Measurements from ENCODE around the gene OPN4.

The OPN4 gene

GRCh38 chr10:86647773-86648703 is 6.3 kb upstream of the OPN4 start:
- FAIRE-seq (no peak), DNase-seq (ENCODE audit: low spot score) (no peak)

- FAIRE-seq (no peak), DNase-seq (ENCODE audit: low spot score) (no peak)
These were observed 5.5 kb upstream of the OPN4 start for GRCh38 chr10:86648704-86649427.

- no peak for DNase-seq (ENCODE audit: low spot score)
- no peak for FAIRE-seq
These were observed 4.7 kb upstream of the OPN4 start for GRCh38 chr10:86649471-86650150.

GRCh38 chr10:86650151-86650550 is 4.2 kb upstream of the OPN4 start:
- DNase-seq (ENCODE audit: low spot score) = no peak
- FAIRE-seq = no peak

GRCh38 chr10:86651021-86651471 is 3.3 kb upstream of the OPN4 start:
- DNase-seq (ENCODE audit: low spot score) = no peak
- no peak for FAIRE-seq

GRCh38 chr10:86651631-86652331 is 2.6 kb upstream of the OPN4 start:
- FAIRE-seq (no peak), DNase-seq (ENCODE audit: low spot score) (no peak)

- FAIRE-seq (no peak), DNase-seq (ENCODE audit: low spot score) (no peak)
These were observed 1.8 kb upstream of the OPN4 start for GRCh38 chr10:86652361-86653202.

- no peak for FAIRE-seq
- DNase-seq (ENCODE audit: low spot score) = no peak
These were observed 968 bp upstream of the OPN4 start for GRCh38 chr10:86653379-86653778.

GRCh38 chr10:86653987-86654386 is 360 bp upstream of the OPN4 start:
- FAIRE-seq (no peak), DNase-seq (ENCODE audit: low spot score) (no peak)

GRCh38 chr10:86655173-86655540 is 810 bp downstream of the OPN4 start:
- no peak for DNase-seq (ENCODE audit: low spot score)
- no peak for FAIRE-seq

GRCh38 chr10:86655596-86655995 is 1.2 kb downstream of the OPN4 start:
- FAIRE-seq = no peak

GRCh38 chr10:86657011-86657395 is 2.7 kb downstream of the OPN4 start:
- DNase-seq (ENCODE audit: low spot score) = no peak
- no peak for FAIRE-seq

More at GRCh38 chr10:86655596-86655995, 1.2 kb downstream of the OPN4 start:
- DNase-seq (ENCODE audit: low spot score) = no peak

- FAIRE-seq = no peak
- DNase-seq (ENCODE audit: low spot score) = no peak
These were observed 3.2 kb downstream of the OPN4 start for GRCh38 chr10:86657396-86658011.

- DNase-seq (ENCODE audit: low spot score) (no peak), FAIRE-seq (no peak)
These were observed 4.0 kb downstream of the OPN4 start for GRCh38 chr10:86658261-86658741.

- FAIRE-seq = no peak
- DNase-seq (ENCODE audit: low spot score) = no peak
These were observed 4.4 kb downstream of the OPN4 start for GRCh38 chr10:86658751-86659150.

GRCh38 chr10:86659161-86659691 is 4.9 kb downstream of the OPN4 start:
- FAIRE-seq (no peak), DNase-seq (ENCODE audit: low spot score) (no peak)

- no peak for FAIRE-seq
- no peak for DNase-seq (ENCODE audit: low spot score)
These were observed 5.5 kb downstream of the OPN4 start for GRCh38 chr10:86659721-86660453.

- FAIRE-seq (no peak), DNase-seq (ENCODE audit: low spot score) (no peak)
These were observed 7.0 kb downstream of the OPN4 start for GRCh38 chr10:86661161-86662025.
